HepG2 (cell line): Measurements from ENCODE around the gene PPP1R13L. TPM values are rescaled to one million over a fixed set of nuclear protein-coding genes. Genes with fewer than 3 reads are reported as not detected.

Experiments used
- ZNF326 ChIP-seq: sonication (generic); formaldehyde crosslinking; IDR thresholded peaks from 2 replicates; pipeline ENCODE4 v1.4.0; 2020; ENCODE audit warnings: missing genetic modification reagents, borderline replicate concordance
- ZNF367 ChIP-seq: sonication (generic); formaldehyde crosslinking; IDR thresholded peaks from 2 replicates; pipeline ENCODE4 v1.4.0; 2020; ENCODE audit warnings: missing genetic modification reagents, borderline replicate concordance
- polyA plus RNA-seq, 8 experiments: library from polyadenylated mRNA; depleted of rRNA in 3 of 8; stranded (reverse) in 7 of 8; unstranded in 1 of 8; fragments of >200 nt; fragmentation: Illumina TruSeq in 4 of 8; extraction: Trizol in 4 of 8; gene quantifications; 2 replicates each; pipeline versions ENCODE4 v1.2.1 to v1.2.3, GENCODE V29; 2011 to 2016; ENCODE audit warnings: low read depth in 4 of 8, missing spikeins in 1 of 8, mixed read lengths in 1 of 8; ENCODE audit not compliant: insufficient read depth in 1 of 8
- total RNA-seq, 5 experiments: library from RNA; depleted of rRNA; stranded (reverse); fragments of >200 nt; fragmentation: Illumina TruSeq; extraction: Trizol; gene quantifications; 2 replicates each; pipeline ENCODE4 v1.2.3, GENCODE V29; 2016; ENCODE audit warnings: low read depth in 1 of 5
- TF ChIP-seq, protein P1 (sequence below): sonication (generic); formaldehyde crosslinking; IDR thresholded peaks from 2 replicates; pipeline ENCODE4 v1.4.0; 2020; ENCODE audit warnings: low read depth, missing genetic modification reagents
- TF ChIP-seq, protein P2 (sequence below): sonication (generic); formaldehyde crosslinking; IDR thresholded peaks from 2 replicates; pipeline ENCODE4 v1.5.0; 2020; ENCODE audit warnings: mild to moderate bottlenecking, missing genetic modification reagents, borderline replicate concordance
- TF ChIP-seq, protein P3 (sequence below): sonication (generic); formaldehyde crosslinking; IDR thresholded peaks from 2 replicates; pipeline ENCODE4 v1.5.1; 2020; ENCODE audit warnings: mild to moderate bottlenecking, missing genetic modification reagents, borderline replicate concordance
- TF ChIP-seq, protein P4 (sequence below): sonication (generic); formaldehyde crosslinking; IDR thresholded peaks from 2 replicates; pipeline ENCODE4 v1.4.0; 2020; ENCODE audit warnings: missing genetic modification reagents, mild to moderate bottlenecking, borderline replicate concordance

The PPP1R13L gene
- total and polyA plus RNA-seq, 2 of the 13 experiments (the other 11 are each of a cell fraction or from before 2014, with no cell fraction given), result 1.3 to 6.6 TPM

DNA sequence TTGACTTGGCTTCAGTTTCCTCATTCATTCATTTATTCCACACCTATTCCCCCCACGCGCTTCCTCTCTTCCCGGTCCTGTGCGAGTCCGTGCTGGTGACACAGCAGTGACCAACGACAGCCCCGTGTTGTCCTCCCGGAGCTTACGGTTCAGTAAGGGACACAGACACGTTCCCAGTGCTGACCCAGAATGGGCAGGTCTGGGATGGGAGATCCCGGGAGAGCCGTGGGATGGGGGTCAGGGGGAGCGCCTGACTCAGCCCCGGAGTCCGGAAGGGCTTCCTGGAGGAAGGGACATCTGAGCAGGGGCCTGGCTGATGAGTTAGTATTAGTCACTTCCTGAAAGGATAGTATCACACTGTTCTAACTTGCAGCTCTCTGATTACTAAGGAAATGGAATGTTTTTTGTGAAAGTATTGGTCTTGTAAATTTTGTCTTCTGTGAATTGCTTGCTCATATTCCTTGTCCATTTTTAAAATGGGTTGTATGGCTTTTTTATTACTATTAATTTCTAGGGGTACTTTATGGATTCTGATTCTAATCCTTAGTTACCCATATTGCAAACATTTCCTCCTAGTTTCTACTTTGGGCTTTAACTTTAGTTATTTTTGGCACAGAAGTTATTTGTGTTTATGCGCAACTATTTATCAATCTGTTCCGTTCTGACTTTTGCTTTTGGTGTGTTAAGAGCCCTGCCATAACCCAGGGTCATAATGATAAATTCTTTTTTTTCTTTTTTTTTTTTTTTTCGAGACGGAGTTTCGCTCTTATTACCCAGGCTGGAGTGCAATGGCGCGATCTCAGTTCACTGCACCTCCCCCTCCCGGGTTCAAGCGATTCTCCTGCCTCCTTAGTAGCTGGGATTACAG is 19.6 kb upstream of the PPP1R13L start (continued):
- TF ChIP-seq, protein P1, sequence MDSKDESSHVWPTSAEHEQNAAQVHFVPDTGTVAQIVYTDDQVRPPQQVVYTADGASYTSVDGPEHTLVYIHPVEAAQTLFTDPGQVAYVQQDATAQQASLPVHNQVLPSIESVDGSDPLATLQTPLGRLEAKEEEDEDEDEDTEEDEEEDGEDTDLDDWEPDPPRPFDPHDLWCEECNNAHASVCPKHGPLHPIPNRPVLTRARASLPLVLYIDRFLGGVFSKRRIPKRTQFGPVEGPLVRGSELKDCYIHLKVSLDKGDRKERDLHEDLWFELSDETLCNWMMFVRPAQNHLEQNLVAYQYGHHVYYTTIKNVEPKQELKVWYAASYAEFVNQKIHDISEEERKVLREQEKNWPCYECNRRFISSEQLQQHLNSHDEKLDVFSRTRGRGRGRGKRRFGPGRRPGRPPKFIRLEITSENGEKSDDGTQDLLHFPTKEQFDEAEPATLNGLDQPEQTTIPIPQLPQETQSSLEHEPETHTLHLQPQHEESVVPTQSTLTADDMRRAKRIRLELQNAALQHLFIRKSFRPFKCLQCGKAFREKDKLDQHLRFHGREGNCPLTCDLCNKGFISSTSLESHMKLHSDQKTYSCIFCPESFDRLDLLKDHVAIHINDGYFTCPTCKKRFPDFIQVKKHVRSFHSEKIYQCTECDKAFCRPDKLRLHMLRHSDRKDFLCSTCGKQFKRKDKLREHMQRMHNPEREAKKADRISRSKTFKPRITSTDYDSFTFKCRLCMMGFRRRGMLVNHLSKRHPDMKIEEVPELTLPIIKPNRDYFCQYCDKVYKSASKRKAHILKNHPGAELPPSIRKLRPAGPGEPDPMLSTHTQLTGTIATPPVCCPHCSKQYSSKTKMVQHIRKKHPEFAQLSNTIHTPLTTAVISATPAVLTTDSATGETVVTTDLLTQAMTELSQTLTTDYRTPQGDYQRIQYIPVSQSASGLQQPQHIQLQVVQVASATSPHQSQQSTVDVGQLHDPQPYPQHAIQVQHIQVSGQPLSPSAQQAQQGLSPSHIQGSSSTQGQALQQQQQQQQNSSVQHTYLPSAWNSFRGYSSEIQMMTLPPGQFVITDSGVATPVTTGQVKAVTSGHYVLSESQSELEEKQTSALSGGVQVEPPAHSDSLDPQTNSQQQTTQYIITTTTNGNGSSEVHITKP, result peak; percentile 13; the same call in 1 of the 2 replicates
- no peak for TF ChIP-seq ZNF326 (CRISPR knock-in tag)
- TF ChIP-seq, protein P2, sequence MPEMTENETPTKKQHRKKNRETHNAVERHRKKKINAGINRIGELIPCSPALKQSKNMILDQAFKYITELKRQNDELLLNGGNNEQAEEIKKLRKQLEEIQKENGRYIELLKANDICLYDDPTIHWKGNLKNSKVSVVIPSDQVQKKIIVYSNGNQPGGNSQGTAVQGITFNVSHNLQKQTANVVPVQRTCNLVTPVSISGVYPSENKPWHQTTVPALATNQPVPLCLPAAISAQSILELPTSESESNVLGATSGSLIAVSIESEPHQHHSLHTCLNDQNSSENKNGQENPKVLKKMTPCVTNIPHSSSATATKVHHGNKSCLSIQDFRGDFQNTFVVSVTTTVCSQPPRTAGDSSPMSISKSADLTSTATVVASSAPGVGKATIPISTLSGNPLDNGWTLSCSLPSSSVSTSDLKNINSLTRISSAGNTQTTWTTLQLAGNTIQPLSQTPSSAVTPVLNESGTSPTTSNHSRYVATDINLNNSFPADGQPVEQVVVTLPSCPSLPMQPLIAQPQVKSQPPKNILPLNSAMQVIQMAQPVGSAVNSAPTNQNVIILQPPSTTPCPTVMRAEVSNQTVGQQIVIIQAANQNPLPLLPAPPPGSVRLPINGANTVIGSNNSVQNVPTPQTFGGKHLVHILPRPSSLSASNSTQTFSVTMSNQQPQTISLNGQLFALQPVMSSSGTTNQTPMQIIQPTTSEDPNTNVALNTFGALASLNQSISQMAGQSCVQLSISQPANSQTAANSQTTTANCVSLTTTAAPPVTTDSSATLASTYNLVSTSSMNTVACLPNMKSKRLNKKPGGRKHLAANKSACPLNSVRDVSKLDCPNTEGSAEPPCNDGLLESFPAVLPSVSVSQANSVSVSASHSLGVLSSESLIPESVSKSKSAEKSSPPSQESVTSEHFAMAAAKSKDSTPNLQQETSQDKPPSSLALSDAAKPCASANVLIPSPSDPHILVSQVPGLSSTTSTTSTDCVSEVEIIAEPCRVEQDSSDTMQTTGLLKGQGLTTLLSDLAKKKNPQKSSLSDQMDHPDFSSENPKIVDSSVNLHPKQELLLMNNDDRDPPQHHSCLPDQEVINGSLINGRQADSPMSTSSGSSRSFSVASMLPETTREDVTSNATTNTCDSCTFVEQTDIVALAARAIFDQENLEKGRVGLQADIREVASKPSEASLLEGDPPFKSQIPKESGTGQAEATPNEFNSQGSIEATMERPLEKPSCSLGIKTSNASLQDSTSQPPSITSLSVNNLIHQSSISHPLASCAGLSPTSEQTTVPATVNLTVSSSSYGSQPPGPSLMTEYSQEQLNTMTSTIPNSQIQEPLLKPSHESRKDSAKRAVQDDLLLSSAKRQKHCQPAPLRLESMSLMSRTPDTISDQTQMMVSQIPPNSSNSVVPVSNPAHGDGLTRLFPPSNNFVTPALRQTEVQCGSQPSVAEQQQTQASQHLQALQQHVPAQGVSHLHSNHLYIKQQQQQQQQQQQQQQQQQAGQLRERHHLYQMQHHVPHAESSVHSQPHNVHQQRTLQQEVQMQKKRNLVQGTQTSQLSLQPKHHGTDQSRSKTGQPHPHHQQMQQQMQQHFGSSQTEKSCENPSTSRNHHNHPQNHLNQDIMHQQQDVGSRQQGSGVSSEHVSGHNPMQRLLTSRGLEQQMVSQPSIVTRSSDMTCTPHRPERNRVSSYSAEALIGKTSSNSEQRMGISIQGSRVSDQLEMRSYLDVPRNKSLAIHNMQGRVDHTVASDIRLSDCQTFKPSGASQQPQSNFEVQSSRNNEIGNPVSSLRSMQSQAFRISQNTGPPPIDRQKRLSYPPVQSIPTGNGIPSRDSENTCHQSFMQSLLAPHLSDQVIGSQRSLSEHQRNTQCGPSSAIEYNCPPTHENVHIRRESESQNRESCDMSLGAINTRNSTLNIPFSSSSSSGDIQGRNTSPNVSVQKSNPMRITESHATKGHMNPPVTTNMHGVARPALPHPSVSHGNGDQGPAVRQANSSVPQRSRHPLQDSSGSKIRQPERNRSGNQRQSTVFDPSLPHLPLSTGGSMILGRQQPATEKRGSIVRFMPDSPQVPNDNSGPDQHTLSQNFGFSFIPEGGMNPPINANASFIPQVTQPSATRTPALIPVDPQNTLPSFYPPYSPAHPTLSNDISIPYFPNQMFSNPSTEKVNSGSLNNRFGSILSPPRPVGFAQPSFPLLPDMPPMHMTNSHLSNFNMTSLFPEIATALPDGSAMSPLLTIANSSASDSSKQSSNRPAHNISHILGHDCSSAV (CRISPR knock-in tag), result no peak
- TF ChIP-seq, protein P3, sequence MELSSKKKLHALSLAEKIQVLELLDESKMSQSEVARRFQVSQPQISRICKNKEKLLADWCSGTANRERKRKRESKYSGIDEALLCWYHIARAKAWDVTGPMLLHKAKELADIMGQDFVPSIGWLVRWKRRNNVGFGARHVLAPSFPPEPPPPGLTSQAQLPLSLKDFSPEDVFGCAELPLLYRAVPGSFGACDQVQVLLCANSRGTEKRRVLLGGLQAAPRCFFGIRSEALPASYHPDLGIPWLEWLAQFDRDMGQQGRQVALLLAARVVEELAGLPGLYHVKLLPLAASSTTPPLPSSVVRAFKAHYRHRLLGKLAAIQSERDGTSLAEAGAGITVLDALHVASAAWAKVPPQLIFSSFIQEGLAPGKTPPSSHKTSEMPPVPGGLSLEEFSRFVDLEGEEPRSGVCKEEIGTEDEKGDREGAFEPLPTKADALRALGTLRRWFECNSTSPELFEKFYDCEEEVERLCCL (CRISPR knock-in tag), result no peak
- TF ChIP-seq ZNF367 (CRISPR knock-in tag), result no peak
- TF ChIP-seq, protein P4, sequence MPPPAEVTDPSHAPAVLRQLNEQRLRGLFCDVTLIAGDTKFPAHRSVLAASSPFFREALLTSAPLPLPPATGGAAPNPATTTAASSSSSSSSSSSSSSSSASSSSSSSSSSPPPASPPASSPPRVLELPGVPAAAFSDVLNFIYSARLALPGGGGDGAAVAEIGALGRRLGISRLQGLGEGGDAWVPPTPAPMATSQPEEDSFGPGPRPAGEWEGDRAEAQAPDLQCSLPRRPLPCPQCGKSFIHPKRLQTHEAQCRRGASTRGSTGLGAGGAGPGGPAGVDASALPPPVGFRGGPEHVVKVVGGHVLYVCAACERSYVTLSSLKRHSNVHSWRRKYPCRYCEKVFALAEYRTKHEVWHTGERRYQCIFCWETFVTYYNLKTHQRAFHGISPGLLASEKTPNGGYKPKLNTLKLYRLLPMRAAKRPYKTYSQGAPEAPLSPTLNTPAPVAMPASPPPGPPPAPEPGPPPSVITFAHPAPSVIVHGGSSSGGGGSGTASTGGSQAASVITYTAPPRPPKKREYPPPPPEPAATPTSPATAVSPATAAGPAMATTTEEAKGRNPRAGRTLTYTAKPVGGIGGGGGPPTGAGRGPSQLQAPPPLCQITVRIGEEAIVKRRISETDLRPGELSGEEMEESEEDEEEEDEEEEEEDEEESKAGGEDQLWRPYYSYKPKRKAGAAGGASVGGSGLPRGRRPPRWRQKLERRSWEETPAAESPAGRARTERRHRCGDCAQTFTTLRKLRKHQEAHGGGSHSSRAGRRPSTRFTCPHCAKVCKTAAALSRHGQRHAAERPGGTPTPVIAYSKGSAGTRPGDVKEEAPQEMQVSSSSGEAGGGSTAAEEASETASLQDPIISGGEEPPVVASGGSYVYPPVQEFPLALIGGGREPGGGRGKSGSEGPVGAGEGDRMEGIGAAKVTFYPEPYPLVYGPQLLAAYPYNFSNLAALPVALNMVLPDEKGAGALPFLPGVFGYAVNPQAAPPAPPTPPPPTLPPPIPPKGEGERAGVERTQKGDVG (CRISPR knock-in tag), result no peak
